HEK293 (cell line): ENCODE data around the gene PRTN3.

Experiments used
- BCL11A ChIP-seq: fragments of 450-650 bp; formaldehyde crosslinking; IDR thresholded peaks from 2 replicates; pipeline ENCODE4 v1.5.1; 2016; ENCODE audit warnings: low read depth, missing biosample characterization, missing genetic modification characterization
- GFI1B ChIP-seq: fragments of 450-650 bp; formaldehyde crosslinking; IDR thresholded peaks from 2 replicates; pipeline ENCODE4 v1.5.1; 2016; ENCODE audit warnings: missing biosample characterization, missing genetic modification characterization
- IKZF3 ChIP-seq: fragments of 450-650 bp; IDR thresholded peaks from 2 replicates; pipeline ENCODE4 v1.5.0; 2018; ENCODE audit warnings: missing biosample characterization, mild to moderate bottlenecking, missing genetic modification characterization, moderate library complexity
- MEIS1 ChIP-seq: sonication (generic); formaldehyde crosslinking; IDR thresholded peaks from 2 replicates; pipeline ENCODE4 v1.8.1; 2022; ENCODE audit warnings: missing genetic modification reagents, mild to moderate bottlenecking, borderline replicate concordance
- REST ChIP-seq: fragments of 450-650 bp; formaldehyde crosslinking; IDR thresholded peaks from 2 replicates; pipeline ENCODE4 v1.5.1; 2016; ENCODE audit warnings: missing biosample characterization, missing genetic modification characterization
- SETDB1 ChIP-seq: IDR thresholded peaks from one replicate; pipeline ENCODE4 v1.6.1; 2017; ENCODE audit warnings: mild to moderate bottlenecking, low read length, moderate library complexity, mixed read lengths; ENCODE audit not compliant: insufficient read length
- SP3 ChIP-seq: fragments of 450-650 bp; formaldehyde crosslinking; IDR thresholded peaks from 2 replicates; pipeline ENCODE4 v1.5.1; 2016; ENCODE audit warnings: missing biosample characterization, missing genetic modification characterization
- YY1 ChIP-seq: fragments of 450-650 bp; formaldehyde crosslinking; IDR thresholded peaks from 2 replicates; pipeline ENCODE4 v1.5.1; 2018; ENCODE audit warnings: missing biosample characterization, missing genetic modification characterization
- ZBTB7A ChIP-seq: fragments of 450-650 bp; formaldehyde crosslinking; IDR thresholded peaks from 2 replicates; pipeline ENCODE4 v1.5.1; 2016; ENCODE audit warnings: low read depth, missing biosample characterization, missing genetic modification characterization
- ZBTB8A ChIP-seq: fragments of 450-650 bp; formaldehyde crosslinking; IDR thresholded peaks from 2 replicates; pipeline ENCODE4 v1.5.1; 2016; ENCODE audit warnings: missing biosample characterization, missing genetic modification characterization
- ZNF133 ChIP-seq: fragments of 450-650 bp; formaldehyde crosslinking; IDR thresholded peaks from 2 replicates; pipeline ENCODE4 v1.5.1; 2016; ENCODE audit warnings: missing biosample characterization, missing genetic modification characterization
- ZNF146 ChIP-seq: fragments of 450-650 bp; formaldehyde crosslinking; IDR thresholded peaks from 2 replicates; pipeline ENCODE4 v1.5.1; 2016; ENCODE audit warnings: missing biosample characterization, missing genetic modification characterization
- ZNF223 ChIP-seq: fragments of 450-650 bp; formaldehyde crosslinking; IDR thresholded peaks from 2 replicates; pipeline ENCODE4 v1.5.1; 2016; ENCODE audit warnings: missing biosample characterization, missing genetic modification characterization
- ZNF26 ChIP-seq: fragments of 450-650 bp; formaldehyde crosslinking; IDR thresholded peaks from 2 replicates; pipeline ENCODE4 v1.5.1; 2016; ENCODE audit warnings: missing biosample characterization, missing genetic modification characterization
- ZNF394 ChIP-seq: fragments of 450-650 bp; formaldehyde crosslinking; IDR thresholded peaks from 2 replicates; pipeline ENCODE4 v1.5.1; 2016; ENCODE audit warnings: missing biosample characterization, missing genetic modification characterization, mild to moderate bottlenecking, moderate library complexity, borderline replicate concordance
- ZNF433 ChIP-seq: fragments of 450-650 bp; formaldehyde crosslinking; IDR thresholded peaks from 2 replicates; pipeline ENCODE4 v1.5.1; 2016; ENCODE audit warnings: missing biosample characterization, missing genetic modification characterization, low read depth
- ZNF473 ChIP-seq: fragments of 450-650 bp; formaldehyde crosslinking; IDR thresholded peaks from 2 replicates; pipeline ENCODE4 v1.5.1; 2017; ENCODE audit warnings: missing biosample characterization, missing genetic modification characterization
- ZNF488 ChIP-seq: fragments of 450-650 bp; formaldehyde crosslinking; IDR thresholded peaks from 2 replicates; pipeline ENCODE4 v1.5.1; 2016; ENCODE audit warnings: missing biosample characterization, missing genetic modification characterization
- ZNF530 ChIP-seq: fragments of 450-650 bp; formaldehyde crosslinking; IDR thresholded peaks from 2 replicates; pipeline ENCODE4 v1.5.1; 2016; ENCODE audit warnings: low read depth, missing biosample characterization, missing genetic modification characterization
- ZNF580 ChIP-seq: fragments of 450-650 bp; formaldehyde crosslinking; IDR thresholded peaks from 2 replicates; pipeline ENCODE4 v1.5.1; 2016; ENCODE audit warnings: missing biosample characterization, missing genetic modification characterization
- ZNF621 ChIP-seq: fragments of 450-650 bp; formaldehyde crosslinking; IDR thresholded peaks from 2 replicates; pipeline ENCODE4 v1.5.1; 2017; ENCODE audit warnings: missing biosample characterization, missing genetic modification characterization
- ZNF660 ChIP-seq: fragments of 450-650 bp; IDR thresholded peaks from 2 replicates; pipeline ENCODE4 v1.5.1; 2018; ENCODE audit warnings: missing biosample characterization, mild to moderate bottlenecking, missing genetic modification characterization
- ZNF707 ChIP-seq: fragments of 450-650 bp; formaldehyde crosslinking; IDR thresholded peaks from 2 replicates; pipeline ENCODE4 v1.5.1; 2016; ENCODE audit warnings: missing biosample characterization, missing genetic modification characterization
- ZSCAN30 ChIP-seq: fragments of 450-650 bp; IDR thresholded peaks from 2 replicates; pipeline ENCODE4 v1.5.1; 2018; ENCODE audit warnings: missing biosample characterization, mild to moderate bottlenecking, missing genetic modification characterization, moderate library complexity
- ZSCAN4 ChIP-seq: fragments of 450-650 bp; formaldehyde crosslinking; IDR thresholded peaks from 2 replicates; pipeline ENCODE4 v1.5.1; 2017; ENCODE audit warnings: missing biosample characterization, missing genetic modification characterization
- ZXDB ChIP-seq: fragments of 450-650 bp; formaldehyde crosslinking; IDR thresholded peaks from 2 replicates; pipeline ENCODE4 v1.5.1; 2016; ENCODE audit warnings: missing biosample characterization, missing genetic modification characterization
- TF ChIP-seq, protein P1 (sequence below): fragments of 450-650 bp; formaldehyde crosslinking; IDR thresholded peaks from 2 replicates; pipeline ENCODE4 v1.5.1; 2016; ENCODE audit warnings: missing biosample characterization, missing genetic modification characterization
- TF ChIP-seq, protein P2 (sequence below): fragments of 450-650 bp; formaldehyde crosslinking; IDR thresholded peaks from 2 replicates; pipeline ENCODE4 v1.5.1; 2016; ENCODE audit warnings: missing biosample characterization, missing genetic modification characterization
- TF ChIP-seq, protein P3 (sequence below): fragments of 450-650 bp; formaldehyde crosslinking; IDR thresholded peaks from 2 replicates; pipeline ENCODE4 v1.5.1; 2017; ENCODE audit warnings: missing biosample characterization, missing genetic modification characterization

The PRTN3 gene

GRCh38 chr19:796692-797527 is 43.9 kb upstream of the PRTN3 start, which contains the start of gene PTBP1 (continued):
- TF ChIP-seq ZNF394 (tag by site-specific recombination) (peak; percentile 44; the same call in 1 of the 2 replicates), ZNF530 (tag by site-specific recombination) (no peak), REST (tag by site-specific recombination) (no peak), ZSCAN30 (tag by site-specific recombination) (no peak; the same call in 1 of the 2 replicates), GFI1B (tag by site-specific recombination) (no peak), ZNF707 (tag by site-specific recombination) (no peak), ZSCAN4 (tag by site-specific recombination) (no peak), ZNF621 (tag by site-specific recombination) (no peak), ZNF223 (tag by site-specific recombination) (no peak), MEIS1 (CRISPR knock-in tag) (no peak), ZNF660 (tag by site-specific recombination) (peak; percentile 67), ZBTB8A (peak; percentile 61), SETDB1 (no peak), ZNF146 (tag by site-specific recombination) (no peak), ZNF133 (tag by site-specific recombination) (no peak), SP3 (tag by site-specific recombination) (peak; percentile 99), IKZF3 (tag by site-specific recombination) (no peak), ZNF433 (tag by site-specific recombination) (no peak), ZNF580 (tag by site-specific recombination) (0 out of 2 replicates have a peak, but pooled peaks have one; percentile 20), YY1 (tag by site-specific recombination) (peak; percentile 100), ZXDB (tag by site-specific recombination) (peak; percentile 88), ZNF473 (tag by site-specific recombination) (no peak), ZNF488 (tag by site-specific recombination) (no peak), ZBTB7A (tag by site-specific recombination) (peak; percentile 42; the same call in 1 of the 2 replicates), ZNF26 (tag by site-specific recombination) (no peak), BCL11A (tag by site-specific recombination) (no peak)
- TF ChIP-seq, protein P1, sequence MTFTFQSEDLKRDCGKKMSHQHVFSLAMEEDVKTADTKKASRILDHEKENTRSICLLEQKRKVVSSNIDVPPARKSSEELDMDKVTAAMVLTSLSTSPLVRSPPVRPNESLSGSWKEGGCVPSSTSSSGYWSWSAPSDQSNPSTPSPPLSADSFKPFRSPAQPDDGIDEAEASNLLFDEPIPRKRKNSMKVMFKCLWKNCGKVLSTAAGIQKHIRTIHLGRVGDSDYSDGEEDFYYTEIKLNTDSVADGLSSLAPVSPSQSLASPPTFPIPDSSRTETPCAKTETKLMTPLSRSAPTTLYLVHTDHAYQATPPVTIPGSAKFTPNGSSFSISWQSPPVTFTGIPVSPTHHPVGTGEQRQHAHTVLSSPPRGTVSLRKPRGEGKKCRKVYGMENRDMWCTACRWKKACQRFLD (tag by site-specific recombination) = no peak
- TF ChIP-seq, protein P2, sequence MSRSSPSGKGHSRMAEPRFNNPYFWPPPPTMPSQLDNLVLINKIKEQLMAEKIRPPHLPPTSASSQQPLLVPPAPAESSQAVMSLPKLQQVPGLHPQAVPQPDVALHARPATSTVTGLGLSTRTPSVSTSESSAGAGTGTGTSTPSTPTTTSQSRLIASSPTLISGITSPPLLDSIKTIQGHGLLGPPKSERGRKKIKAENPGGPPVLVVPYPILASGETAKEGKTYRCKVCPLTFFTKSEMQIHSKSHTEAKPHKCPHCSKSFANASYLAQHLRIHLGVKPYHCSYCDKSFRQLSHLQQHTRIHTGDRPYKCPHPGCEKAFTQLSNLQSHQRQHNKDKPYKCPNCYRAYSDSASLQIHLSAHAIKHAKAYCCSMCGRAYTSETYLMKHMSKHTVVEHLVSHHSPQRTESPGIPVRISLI = no peak
- TF ChIP-seq, protein P3, sequence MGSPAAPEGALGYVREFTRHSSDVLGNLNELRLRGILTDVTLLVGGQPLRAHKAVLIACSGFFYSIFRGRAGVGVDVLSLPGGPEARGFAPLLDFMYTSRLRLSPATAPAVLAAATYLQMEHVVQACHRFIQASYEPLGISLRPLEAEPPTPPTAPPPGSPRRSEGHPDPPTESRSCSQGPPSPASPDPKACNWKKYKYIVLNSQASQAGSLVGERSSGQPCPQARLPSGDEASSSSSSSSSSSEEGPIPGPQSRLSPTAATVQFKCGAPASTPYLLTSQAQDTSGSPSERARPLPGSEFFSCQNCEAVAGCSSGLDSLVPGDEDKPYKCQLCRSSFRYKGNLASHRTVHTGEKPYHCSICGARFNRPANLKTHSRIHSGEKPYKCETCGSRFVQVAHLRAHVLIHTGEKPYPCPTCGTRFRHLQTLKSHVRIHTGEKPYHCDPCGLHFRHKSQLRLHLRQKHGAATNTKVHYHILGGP (tag by site-specific recombination) = no peak
